Inflammatory macrophage treated with lipopolysaccharide for 4 hours (primary cell): Measurements from ENCODE around the gene GPC2.
"Not testable (repeated sequence)": the region's sequence is repeated elsewhere in the genome, so short reads cannot be mapped to it uniquely, and the experiment has no call there.

Experiments
- DNase-seq: peaks from one replicate; pipeline ENCODE4 v3.0.0-alpha.2; 2020

Gene GPC2, protein sequence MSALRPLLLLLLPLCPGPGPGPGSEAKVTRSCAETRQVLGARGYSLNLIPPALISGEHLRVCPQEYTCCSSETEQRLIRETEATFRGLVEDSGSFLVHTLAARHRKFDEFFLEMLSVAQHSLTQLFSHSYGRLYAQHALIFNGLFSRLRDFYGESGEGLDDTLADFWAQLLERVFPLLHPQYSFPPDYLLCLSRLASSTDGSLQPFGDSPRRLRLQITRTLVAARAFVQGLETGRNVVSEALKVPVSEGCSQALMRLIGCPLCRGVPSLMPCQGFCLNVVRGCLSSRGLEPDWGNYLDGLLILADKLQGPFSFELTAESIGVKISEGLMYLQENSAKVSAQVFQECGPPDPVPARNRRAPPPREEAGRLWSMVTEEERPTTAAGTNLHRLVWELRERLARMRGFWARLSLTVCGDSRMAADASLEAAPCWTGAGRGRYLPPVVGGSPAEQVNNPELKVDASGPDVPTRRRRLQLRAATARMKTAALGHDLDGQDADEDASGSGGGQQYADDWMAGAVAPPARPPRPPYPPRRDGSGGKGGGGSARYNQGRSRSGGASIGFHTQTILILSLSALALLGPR

GRCh38 chr7:100177045-100178001 lies at the start of gene GPC2, which contains the start of gene STAG3:
Gene GPC2, minus strand, starts transcription at chr7:100177381. Its CDS starts 182 bp downstream, at chr7:100177199.
Gene STAG3, plus strand, starts transcription at chr7:100177918. Its CDS starts 2,639 bp downstream, at chr7:100180557.
- peak; percentile 97 for DNase-seq

DNA sequence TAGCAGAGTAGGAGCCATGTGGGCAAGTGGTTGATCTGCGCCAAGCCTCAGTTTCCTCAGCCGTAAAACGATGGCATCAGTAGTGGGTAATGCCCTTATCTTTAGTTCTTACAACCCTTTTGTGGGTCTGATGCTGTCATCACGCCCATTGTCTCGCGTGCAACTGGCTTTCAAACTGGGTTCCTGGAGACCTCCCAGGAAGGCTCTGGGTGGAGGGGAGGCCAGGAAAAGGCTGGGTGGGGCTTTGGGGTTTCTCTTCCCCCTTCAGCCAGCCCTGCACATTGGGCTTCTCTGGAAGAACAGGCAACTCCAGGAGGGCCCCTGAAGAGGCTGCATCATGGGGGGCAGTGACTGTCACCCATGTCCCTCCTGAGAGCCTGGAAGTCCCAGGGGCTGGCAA lies 47.7 kb upstream of the GPC2 start:
- DNase-seq: not testable (repeated sequence)

GRCh38 chr7:100223376-100223927 lies 46.3 kb upstream of the GPC2 start:
- not testable (repeated sequence) for DNase-seq

DNA sequence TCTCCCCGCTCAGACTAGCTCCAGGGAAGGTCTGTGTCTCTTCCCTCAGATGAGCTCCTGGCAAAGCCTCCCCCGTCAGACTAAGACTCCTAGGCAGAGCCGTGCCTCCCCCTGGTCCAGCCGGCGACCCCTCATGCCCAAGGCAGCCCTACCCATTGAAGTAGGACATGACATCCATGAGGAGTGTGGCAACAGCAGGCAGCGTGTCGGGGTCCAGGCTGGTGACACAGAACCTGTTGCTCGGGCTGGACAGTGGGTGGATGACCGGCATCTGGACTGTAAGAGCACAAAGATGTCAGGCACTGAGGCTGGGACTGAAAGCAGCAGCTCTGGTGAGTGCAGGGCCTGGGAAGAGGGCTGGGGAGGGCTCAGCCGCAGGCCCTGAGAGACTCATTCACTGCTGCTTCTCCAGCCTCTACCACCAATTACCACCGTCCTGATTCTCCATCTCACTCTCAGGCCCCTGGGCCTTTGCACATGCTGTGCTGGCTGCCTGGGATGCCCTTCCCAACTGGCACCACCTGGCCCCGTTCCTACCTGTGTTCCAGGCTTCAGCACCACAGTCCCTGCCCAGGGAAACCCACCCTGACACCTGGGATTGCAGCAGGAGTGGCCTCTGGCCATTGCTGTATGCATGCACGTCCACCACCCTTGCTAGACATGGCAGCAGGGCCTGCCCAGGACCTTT lies 45.4 kb upstream of the GPC2 start:
- DNase-seq: no peak

GRCh38 chr7:100221767-100222444 lies 44.7 kb upstream of the GPC2 start:
- no peak for DNase-seq

DNA sequence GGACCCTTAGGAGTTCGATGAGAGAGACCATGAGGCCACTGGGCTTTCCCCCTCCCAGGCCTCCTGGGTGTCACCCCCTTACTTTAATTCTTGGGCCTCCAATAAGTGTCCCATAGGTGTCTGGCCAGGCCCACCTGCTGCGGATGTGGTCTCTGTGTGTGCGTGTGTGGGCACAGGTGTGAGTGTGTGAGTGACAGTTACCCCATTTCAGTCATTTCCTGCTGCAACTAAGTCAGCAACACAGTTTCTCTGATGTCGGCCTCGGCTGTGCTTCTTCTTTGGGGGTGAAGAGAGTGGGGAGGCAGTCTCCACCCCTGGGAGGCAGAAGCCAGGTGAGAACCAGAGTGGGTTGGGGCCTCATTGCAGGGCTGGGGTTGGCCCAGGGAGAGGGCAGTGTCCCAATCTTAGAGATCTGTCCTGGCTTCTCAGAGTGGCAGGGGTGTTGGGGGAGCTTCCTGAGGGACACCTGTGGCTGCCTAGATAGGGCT lies 44.1 kb upstream of the GPC2 start:
- no peak for DNase-seq

- DNase-seq: no peak
Observed at GRCh38 chr7:100220586-100221230, 43.5 kb upstream of the GPC2 start.

GRCh38 chr7:100219801-100220585 lies 42.8 kb upstream of the GPC2 start, which contains the start of gene PVRIG:
Gene PVRIG, plus strand, starts transcription at chr7:100219949. Its CDS starts 22 bp downstream, at chr7:100219971.
- DNase-seq: not testable (repeated sequence)

DNA sequence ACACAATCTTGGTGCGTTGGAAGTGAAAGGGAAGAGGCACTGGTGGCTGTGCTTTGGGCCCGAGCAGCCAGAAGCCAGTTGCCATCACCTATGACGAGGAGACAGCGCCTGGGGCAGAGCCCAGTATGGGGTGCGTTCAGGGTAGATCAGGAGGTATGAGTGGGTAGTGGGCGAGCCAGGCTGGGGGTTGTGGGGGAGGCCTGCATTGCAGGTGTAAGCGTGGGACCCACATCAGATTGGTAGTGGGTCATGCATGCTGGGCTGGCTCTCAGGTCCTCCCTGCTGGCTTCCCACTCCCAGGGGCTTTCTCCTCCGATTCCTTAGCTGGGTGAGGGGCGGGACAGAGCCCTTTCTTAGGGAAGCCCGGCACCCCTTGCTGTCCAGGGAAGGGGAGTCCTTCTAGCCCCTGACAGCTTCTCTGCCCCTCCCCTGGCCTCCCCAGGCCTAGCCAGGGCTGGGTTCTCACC lies 42.1 kb upstream of the GPC2 start:
- no peak for DNase-seq

DNA sequence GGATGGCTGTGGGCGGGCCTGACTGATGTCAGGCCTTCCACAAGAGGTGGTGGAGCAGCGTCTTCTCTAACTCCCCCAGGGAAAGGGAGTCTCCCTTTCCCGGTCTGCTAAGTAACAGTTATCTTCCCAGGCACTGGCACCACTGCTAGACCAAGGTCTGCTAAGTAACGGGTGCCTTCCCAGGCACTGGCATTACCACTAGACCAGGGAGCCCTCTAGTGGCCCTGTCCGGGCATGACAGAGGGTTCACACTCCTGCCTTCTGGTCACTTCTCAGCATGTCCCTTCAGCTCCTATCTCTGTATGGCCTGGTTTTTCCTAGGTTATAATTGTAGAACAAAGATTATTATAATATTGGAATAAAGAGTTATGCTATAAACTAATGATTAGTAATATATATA lies 40.8 kb upstream of the GPC2 start:
- DNase-seq: not testable (repeated sequence)

- no peak for DNase-seq
Observed at GRCh38 chr7:100215895-100216294, 38.7 kb upstream of the GPC2 start.

DNA sequence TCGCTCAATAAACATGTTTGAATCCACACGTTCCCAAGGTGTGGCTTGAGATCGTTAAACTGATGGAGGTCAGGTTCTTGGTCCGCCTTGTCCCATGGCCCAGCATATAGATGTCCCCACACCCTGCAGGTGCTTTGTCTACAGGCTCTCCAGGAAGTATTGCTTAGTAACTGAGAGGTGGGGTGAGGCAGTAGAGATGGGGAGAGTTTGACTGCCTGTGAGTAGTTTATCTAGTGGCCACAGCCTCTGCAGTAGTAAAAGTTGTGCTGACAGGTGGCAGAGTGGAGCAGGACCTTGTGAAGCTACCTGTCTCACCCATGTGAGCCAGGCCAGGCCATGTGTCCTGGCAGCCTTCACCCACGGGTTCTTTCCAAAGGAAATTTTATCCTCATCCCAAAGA lies 37.2 kb upstream of the GPC2 start:
- DNase-seq: not testable (repeated sequence)

- no peak for DNase-seq
Observed at GRCh38 chr7:100213672-100214071, 36.5 kb upstream of the GPC2 start.

GRCh38 chr7:100212631-100213286 lies 35.6 kb upstream of the GPC2 start:
- no peak for DNase-seq

DNA sequence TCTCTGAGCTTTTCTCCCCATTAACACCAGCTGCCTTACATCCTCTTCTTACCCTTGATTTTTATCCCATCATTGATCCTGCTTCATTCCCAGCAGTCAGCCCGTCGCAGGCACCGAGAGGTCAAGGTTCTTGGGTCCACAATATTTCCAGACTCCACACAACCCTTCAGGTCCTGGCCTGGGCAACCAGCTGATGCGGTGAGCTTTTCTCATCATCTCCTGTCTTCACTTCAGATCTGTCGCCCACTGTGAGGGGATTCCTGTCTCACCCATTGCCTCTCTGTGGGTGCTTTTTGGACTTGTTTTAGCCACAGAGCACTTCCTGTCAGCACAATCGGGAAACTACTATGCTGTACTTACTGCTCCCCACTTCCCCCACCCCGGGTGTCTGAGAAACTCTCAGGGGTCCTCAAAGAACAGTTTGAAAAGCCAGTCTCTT lies 34.2 kb upstream of the GPC2 start:
- DNase-seq: no peak

DNA sequence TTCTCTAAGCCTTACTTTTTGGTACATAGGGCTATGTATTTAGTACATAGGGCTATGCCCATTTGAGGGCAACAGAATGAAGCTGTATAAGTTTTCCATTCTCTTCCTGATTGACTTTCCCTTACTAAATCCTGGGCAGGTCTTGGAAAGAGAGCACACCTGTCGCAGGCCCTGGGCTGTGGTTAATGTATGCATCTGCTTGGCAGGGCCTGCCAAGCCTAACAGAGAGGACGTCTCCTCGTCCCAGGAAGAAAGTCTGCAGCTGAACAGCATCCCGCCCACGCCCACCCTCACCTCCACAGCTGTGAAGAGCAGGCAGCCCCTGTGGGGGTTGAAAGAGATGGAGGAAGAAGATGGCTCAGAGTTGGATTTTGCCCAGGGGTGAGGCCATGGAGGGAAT lies 33.6 kb upstream of the GPC2 start:
- DNase-seq: no peak

DNA sequence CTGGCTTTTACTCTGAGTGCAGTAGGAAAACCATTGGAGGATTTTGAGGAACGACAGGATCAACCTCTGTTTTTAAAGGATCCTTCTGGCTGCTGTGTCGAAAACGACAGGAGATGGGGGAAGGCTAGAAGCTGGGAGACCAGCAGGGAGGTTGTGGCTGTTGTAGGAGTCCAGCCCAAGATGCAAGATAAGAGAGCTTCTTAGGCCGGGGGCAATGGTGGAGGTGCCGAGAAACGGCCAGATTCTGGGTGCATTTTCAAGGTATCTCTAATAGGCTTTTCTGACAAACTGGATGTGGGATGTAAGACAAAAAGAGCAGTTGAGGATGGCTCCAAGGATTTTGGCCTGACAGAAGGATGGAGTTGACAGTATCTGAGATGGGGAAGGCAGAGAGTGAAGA lies 32.3 kb upstream of the GPC2 start:
- DNase-seq: no peak

DNA sequence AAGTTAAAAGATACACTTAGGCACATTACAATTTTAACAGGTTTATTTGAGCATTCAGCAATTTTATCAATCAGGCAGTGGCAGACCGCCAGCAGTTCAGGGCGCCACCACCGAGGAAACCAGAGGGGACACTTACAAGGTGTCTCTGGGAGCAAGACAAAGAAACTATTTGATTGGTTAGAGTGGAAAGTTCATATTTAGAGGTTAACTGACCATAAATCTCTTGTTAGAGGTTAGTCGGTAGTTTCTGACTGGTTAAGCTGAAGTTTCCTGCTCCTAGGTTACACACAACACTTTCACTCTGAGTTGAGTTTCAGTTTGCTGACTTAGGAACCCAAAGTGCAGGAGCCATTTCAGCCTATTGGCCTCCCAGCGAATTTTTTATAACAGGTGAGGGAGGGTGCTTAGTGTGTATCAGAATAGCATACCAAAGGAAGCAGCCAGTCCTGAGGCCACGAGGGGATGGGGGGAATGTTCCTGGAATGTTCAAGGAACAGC lies 31.8 kb upstream of the GPC2 start:
- DNase-seq: no peak

GRCh38 chr7:100204454-100204853 lies 27.3 kb upstream of the GPC2 start:
- no peak for DNase-seq
